ENCODE results near the gene LAMTOR4.

GRCh38 chr7:100137851-100138760, 10.6 kb upstream of the LAMTOR4 start:
- TF ChIP-seq POLR2A (IDR thresholded peaks at IDR 0.05) (no peak), CTCF (IDR thresholded peaks at IDR 0.05) (no peak)

Measured in heart left ventricle (tissue), 13 donors.